Measurements from ENCODE around the gene PHETA1.

The PHETA1 gene

GRCh38 chr12:111408686-111409402, 39.9 kb upstream of the PHETA1 start:
- Histone ChIP-seq H3K4me3 (ENCODE audit: low read depth, low read length) (no peak overlapping the region), H3K79me2 (no peaks in the 10 kb centered on the region), H3K36me3 (ENCODE audit: control insufficient read depth, insufficient read depth, low read length) (no peaks in the 10 kb centered on the region), H3K9me3 (ENCODE audit: control insufficient read depth, low read length) (no peaks in the 10 kb centered on the region), H3K9ac (no peak overlapping the region), H3K27ac (no peak overlapping the region), H3K4me2 (ENCODE audit: low read length) (no peak overlapping the region), H3K27me3 (ENCODE audit: control insufficient read depth, insufficient read depth, low read length) (no peaks in the 10 kb centered on the region), H3K4me1 (peaks cover 7% of the 10 kb centered on the region), H2AFZ (no peak overlapping the region)
- TF ChIP-seq CTCF (IDR thresholded peaks at IDR 0.05), result no peak

- no peak overlapping the region for H2AFZ ChIP-seq
- no peak for TF ChIP-seq CTCF (IDR thresholded peaks at IDR 0.05)
- H3K4me3 ChIP-seq (ENCODE audit: low read depth, low read length), result no peak overlapping the region
- H3K9me3 ChIP-seq (ENCODE audit: control insufficient read depth, low read length), result no peaks in the 10 kb centered on the region
- H3K4me1 ChIP-seq, result peaks cover 5% of the 10 kb centered on the region
- H3K4me2 ChIP-seq (ENCODE audit: low read length), result no peak overlapping the region
- H3K36me3 ChIP-seq (ENCODE audit: control insufficient read depth, insufficient read depth, low read length), result no peaks in the 10 kb centered on the region
- H3K9ac ChIP-seq, result no peak overlapping the region
- no peak overlapping the region for H3K27ac ChIP-seq
- no peaks in the 10 kb centered on the region for H3K27me3 ChIP-seq (ENCODE audit: control insufficient read depth, insufficient read depth, low read length)
- H3K79me2 ChIP-seq, result no peaks in the 10 kb centered on the region
These were observed 39.2 kb upstream of the PHETA1 start for GRCh38 chr12:111408116-111408440.

DNA sequence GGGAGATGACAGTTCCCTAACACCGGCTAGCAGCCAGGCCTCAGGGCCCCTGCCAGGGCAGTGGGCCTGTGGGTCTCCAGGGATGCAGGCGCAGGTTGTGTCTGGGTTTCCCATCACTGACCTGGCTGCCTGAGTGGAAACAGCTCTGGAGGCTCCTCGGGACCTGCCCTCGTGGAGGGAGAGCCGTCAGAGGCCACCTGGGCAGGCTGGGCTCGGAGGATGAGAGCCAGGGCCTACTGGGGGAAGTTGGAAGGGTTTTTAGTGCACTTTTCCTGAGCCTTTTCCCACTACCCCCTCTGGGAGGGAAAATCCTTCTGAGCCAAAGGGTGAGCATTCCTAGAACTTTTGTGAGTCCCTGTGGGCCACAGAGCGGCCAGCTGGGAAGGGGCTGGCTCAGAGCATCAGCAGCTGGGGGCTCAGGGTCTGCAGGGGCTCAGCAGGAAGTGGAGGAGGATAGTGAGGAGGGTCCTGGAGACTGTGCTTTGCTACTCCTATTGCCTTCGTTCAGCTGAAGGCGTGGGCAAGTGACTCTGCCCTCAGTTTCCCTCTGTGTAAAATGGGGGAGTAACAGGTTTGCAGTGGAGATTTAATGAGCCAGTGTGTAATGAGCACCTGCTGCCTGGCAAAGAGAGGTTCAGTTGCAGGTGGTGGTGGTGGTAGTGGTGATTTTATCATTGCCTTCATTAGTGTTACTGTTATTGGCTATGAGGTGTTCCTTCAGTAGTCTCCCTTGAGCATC, 38.7 kb upstream of the PHETA1 start:
- Histone ChIP-seq H3K4me3 (ENCODE audit: low read depth, low read length) (peak overlapping the region; percentile 63), H3K4me2 (ENCODE audit: low read length) (peak overlapping the region; percentile 35), H3K9ac (no peak overlapping the region), H3K27me3 (ENCODE audit: control insufficient read depth, insufficient read depth, low read length) (no peaks in the 10 kb centered on the region), H3K27ac (peak overlapping the region; percentile 48), H3K36me3 (ENCODE audit: control insufficient read depth, insufficient read depth, low read length) (no peaks in the 10 kb centered on the region), H3K4me1 (peaks cover 5% of the 10 kb centered on the region), H2AFZ (no peak overlapping the region), H3K9me3 (ENCODE audit: control insufficient read depth, low read length) (no peaks in the 10 kb centered on the region), H3K79me2 (no peaks in the 10 kb centered on the region)
- TF ChIP-seq CTCF (IDR thresholded peaks at IDR 0.05), result no peak

DNA sequence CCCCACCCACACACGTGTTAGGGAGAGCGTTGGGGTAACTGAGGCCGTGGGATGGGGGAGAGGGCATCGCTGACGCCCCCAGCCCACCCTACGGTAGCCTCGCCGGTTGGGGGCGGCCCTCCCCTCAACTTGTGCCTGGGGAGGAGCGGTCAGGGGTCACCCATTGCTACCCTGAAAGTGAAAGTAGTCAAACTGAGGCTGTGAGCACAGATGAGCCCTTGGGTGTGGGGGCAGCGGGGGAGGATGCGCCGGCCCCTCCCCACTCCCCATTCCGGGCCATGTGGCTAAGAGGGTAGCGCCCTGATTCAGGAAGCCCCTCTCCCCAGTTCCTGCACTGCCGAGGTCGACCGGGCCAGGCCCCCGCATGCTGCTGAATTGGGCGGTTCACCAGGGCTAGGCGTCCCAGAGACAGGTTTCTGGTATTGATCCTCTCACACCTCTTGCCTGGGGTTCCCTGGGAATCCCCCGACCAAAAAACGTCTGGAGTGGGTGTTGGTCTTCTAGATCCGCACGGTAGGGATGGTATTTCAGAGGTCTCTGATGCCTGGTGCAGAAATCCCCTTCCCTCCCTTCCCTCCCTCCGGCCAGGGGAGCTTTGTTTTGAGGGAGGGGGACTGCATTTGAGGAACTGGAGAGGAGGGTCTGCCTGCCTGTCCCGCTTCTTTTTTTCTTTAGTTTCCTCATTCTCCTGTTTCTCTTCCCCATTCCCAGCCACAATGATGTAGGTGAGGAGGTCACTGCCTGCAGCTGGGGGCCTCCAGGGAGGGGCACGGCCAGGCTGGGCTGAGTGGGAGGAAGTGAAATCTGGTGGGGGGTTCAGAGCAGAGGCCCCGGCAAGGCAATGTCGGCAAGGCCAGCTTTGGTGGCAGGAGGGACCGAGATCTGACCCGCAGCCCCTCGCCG, 37.8 kb upstream of the PHETA1 start:
- no peaks in the 10 kb centered on the region for H3K36me3 ChIP-seq (ENCODE audit: control insufficient read depth, insufficient read depth, low read length)
- no peaks in the 10 kb centered on the region for H3K9me3 ChIP-seq (ENCODE audit: control insufficient read depth, low read length)
- H3K27ac ChIP-seq, result peak overlapping the region; percentile 48
- H3K27me3 ChIP-seq (ENCODE audit: control insufficient read depth, insufficient read depth, low read length), result no peaks in the 10 kb centered on the region
- H3K4me2 ChIP-seq (ENCODE audit: low read length), result peak overlapping the region; percentile 79
- no peaks in the 10 kb centered on the region for H3K79me2 ChIP-seq
- peak overlapping the region; percentile 71 for H2AFZ ChIP-seq
- TF ChIP-seq CTCF (IDR thresholded peaks at IDR 0.05), result no peak
- no peak overlapping the region for H3K9ac ChIP-seq
- peak overlapping the region; percentile 63 for H3K4me3 ChIP-seq (ENCODE audit: low read depth, low read length)
- H3K4me1 ChIP-seq, result peaks cover 5% of the 10 kb centered on the region

Measured in parathyroid adenoma (tissue), 2 donors.